Mammary epithelial cell (primary cell): ENCODE data around the gene SRGAP1.

ENCODE experiments used
- EZH2 ChIP-seq: IDR thresholded peaks from 2 replicates; pipeline ENCODE4 v1.6.1; 2012; ENCODE audit warnings: low read length, inconsistent platforms, borderline replicate concordance
- TF ChIP-seq, protein P1 (sequence below), 2 donors: IDR thresholded peaks in 1 of 2; conservative IDR thresholded peaks in 1 of 2; 2 replicates each; pipeline ENCODE4 v1.5.1; 2011 to 2012; ENCODE audit warnings: inconsistent platforms in 2 of 2, low read length in 2 of 2, mild to moderate bottlenecking in 2 of 2, control low read depth in 1 of 2, low read depth in 1 of 2; ENCODE audit not compliant: insufficient read depth in 1 of 2; ENCODE audit errors: extremely low read depth in 1 of 2

DNA sequence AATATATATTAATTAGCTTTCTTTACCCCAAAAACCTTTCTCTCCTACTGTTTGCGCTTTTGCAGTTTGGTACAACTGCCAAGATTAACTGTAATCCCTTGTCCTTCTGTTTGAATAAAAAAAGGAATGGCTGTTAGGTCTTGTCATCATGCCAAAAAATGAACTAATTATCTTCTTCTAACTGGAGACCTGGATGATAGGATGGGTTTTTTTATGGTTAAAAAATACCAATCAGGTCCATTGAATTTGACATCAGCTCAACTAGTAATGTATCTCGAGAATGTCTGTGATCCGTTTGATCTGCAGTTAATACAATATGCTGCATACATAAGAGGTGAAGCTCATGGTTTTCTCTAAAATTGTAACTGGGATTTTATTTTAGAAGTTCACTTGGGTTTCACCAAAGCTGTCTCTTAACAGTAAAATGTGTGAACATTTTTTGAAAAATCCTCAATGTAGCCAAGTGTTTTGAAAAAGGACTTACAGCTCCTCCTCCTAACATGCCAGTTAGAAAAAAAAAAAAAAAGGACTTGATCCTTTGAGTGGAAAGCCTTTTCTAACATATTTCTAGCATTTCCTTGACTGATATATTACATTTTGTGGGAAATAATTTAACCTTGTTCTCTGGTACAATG is 96.8 kb downstream of the SRGAP1 start:
- TF ChIP-seq, protein P1, sequence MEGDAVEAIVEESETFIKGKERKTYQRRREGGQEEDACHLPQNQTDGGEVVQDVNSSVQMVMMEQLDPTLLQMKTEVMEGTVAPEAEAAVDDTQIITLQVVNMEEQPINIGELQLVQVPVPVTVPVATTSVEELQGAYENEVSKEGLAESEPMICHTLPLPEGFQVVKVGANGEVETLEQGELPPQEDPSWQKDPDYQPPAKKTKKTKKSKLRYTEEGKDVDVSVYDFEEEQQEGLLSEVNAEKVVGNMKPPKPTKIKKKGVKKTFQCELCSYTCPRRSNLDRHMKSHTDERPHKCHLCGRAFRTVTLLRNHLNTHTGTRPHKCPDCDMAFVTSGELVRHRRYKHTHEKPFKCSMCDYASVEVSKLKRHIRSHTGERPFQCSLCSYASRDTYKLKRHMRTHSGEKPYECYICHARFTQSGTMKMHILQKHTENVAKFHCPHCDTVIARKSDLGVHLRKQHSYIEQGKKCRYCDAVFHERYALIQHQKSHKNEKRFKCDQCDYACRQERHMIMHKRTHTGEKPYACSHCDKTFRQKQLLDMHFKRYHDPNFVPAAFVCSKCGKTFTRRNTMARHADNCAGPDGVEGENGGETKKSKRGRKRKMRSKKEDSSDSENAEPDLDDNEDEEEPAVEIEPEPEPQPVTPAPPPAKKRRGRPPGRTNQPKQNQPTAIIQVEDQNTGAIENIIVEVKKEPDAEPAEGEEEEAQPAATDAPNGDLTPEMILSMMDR (conservative IDR thresholded peaks at IDR 0.05 in 1 of 2, IDR thresholded peaks at IDR 0.05 in 1 of 2; ENCODE audit: extremely low read depth in 1 of 2, insufficient read depth in 1 of 2, low read depth in 1 of 2, low read length in 2 of 2), result no peak
- no peak for TF ChIP-seq EZH2
